OCI-LY3 (cell line): ENCODE results near the gene MAPK12.

Experiments
- H2AFZ ChIP-seq: fragments of 200-600, 300-600 bp; shearing (Covaris generic); 2 replicates; pipeline ENCODE4 v1.6.0; 2014; ENCODE audit warnings: antibody characterized with exemption, low read depth, low read length
- H3K27ac ChIP-seq: fragments of 200-600, 300-600 bp; sonication (generic); 2 replicates; pipeline ENCODE4 v1.5.1; 2014; ENCODE audit warnings: mild to moderate bottlenecking, low read length, moderate library complexity, mixed read lengths
- H3K27me3 ChIP-seq: fragments of 200-600, 300-600 bp; sonication (generic); 2 replicates; pipeline ENCODE4 v1.6.1; 2014; ENCODE audit warnings: low read depth, low read length, mixed read lengths
- H3K36me3 ChIP-seq: fragments of 200-600, 300-600 bp; sonication (generic); replicated peaks from 2 replicates; pipeline ENCODE3; 2014; ENCODE audit warnings: low read depth, low read length, mixed read lengths
- H3K4me1 ChIP-seq: fragments of 300-600, 200-600 bp; sonication (generic); 2 replicates; pipeline ENCODE4 v1.6.1; 2014; ENCODE audit warnings: low read length, mixed read lengths
- H3K4me2 ChIP-seq: fragments of 200-600, 300-600 bp; sonication (generic); 2 replicates; pipeline ENCODE4 v1.6.1; 2014; ENCODE audit warnings: low read length, mixed read lengths
- H3K4me3 ChIP-seq: fragments of 300-600, 200-600 bp; sonication (generic); 2 replicates; pipeline ENCODE4 v1.5.1; 2014; ENCODE audit warnings: antibody characterized with exemption, mild to moderate bottlenecking, low read length, moderate library complexity
- H3K79me2 ChIP-seq: fragments of 300-600, 200-600 bp; shearing (Covaris generic); 2 replicates; pipeline ENCODE4 v1.6.1; 2014; ENCODE audit warnings: mild to moderate bottlenecking, low read length, mixed read lengths
- H3K9ac ChIP-seq: fragments of 300-600, 200-600 bp; shearing (Covaris generic); 2 replicates; pipeline ENCODE4 v1.6.0; 2014; ENCODE audit warnings: mild to moderate bottlenecking, low read length, moderate library complexity
- H3K9me3 ChIP-seq: fragments of 200-600, 300-600 bp; shearing (Covaris generic); 2 replicates; pipeline ENCODE4 v1.6.1; 2014; ENCODE audit warnings: low read length, mixed read lengths; ENCODE audit not compliant: insufficient read depth
- H4K20me1 ChIP-seq: fragments of 200-600, 300-600 bp; sonication (generic); 2 replicates; pipeline ENCODE4 v1.6.1; 2016; ENCODE audit warnings: low read length, mixed read lengths; ENCODE audit not compliant: insufficient read depth
- CTCF ChIP-seq: fragments of 200-600, 300-600 bp; sonication (generic); IDR thresholded peaks from 2 replicates; pipeline ENCODE4 v1.5.1; 2014; ENCODE audit warnings: antibody characterized with exemption, low read length, low read depth
- EZH2phosphoT487 ChIP-seq: fragments of 200-600 bp; shearing (Covaris generic); IDR thresholded peaks from 2 replicates; pipeline ENCODE4 v1.6.1; 2018; ENCODE audit warnings: antibody characterized with exemption, mixed run types, low read depth

The MAPK12 gene

GRCh38 chr22:50261615-50262459 lies at the start of gene MAPK12:
Gene MAPK12 (minus strand): TSS chr22:50261683. CDS start chr22:50261509, 174 bp downstream.
- H3K79me2 ChIP-seq = peaks cover 18% of the 10 kb centered on the region
- no peak within 1 kb of the TSS for H2AFZ ChIP-seq
- peak within 1 kb of the TSS; percentile 91 for H3K9ac ChIP-seq
- H3K4me3 ChIP-seq = peak within 1 kb of the TSS; percentile 97
- no peaks in the 10 kb centered on the region for H3K27me3 ChIP-seq
- H4K20me1 ChIP-seq = no peaks in the 10 kb centered on the region
- no peak for TF ChIP-seq EZH2phosphoT487
- no peak for TF ChIP-seq CTCF
- H3K4me1 ChIP-seq = peaks cover 21% of the 10 kb centered on the region
- H3K9me3 ChIP-seq = no peaks in the 10 kb centered on the region
- peak within 1 kb of the TSS; percentile 55 for H3K27ac ChIP-seq
- no peaks in the 10 kb centered on the region for H3K36me3 ChIP-seq
- H3K4me2 ChIP-seq = peak within 1 kb of the TSS; percentile 92

- no peaks in the 10 kb centered on the region for H3K9me3 ChIP-seq
- TF ChIP-seq EZH2phosphoT487 (no peak), CTCF (no peak)
- H3K27me3 ChIP-seq = no peaks in the 10 kb centered on the region
- H3K4me2 ChIP-seq = no peak overlapping the region
- no peak overlapping the region for H3K4me3 ChIP-seq
- no peak overlapping the region for H3K27ac ChIP-seq
- H2AFZ ChIP-seq = no peak overlapping the region
- peaks cover 12% of the 10 kb centered on the region for H3K79me2 ChIP-seq
- H3K4me1 ChIP-seq = peaks cover 21% of the 10 kb centered on the region
- H3K9ac ChIP-seq = no peak overlapping the region
- H3K36me3 ChIP-seq = no peaks in the 10 kb centered on the region
- H4K20me1 ChIP-seq = no peaks in the 10 kb centered on the region
Measured at GRCh38 chr22:50310949-50311444, 49.5 kb upstream of the MAPK12 start.

- Histone ChIP-seq H3K27me3 (no peaks in the 10 kb centered on the region), H4K20me1 (no peaks in the 10 kb centered on the region), H3K4me1 (peaks cover 22% of the 10 kb centered on the region), H3K36me3 (no peaks in the 10 kb centered on the region), H3K27ac (no peak overlapping the region), H3K4me3 (no peak overlapping the region), H3K79me2 (peaks cover 21% of the 10 kb centered on the region), H3K9ac (no peak overlapping the region), H3K9me3 (no peaks in the 10 kb centered on the region), H2AFZ (no peak overlapping the region), H3K4me2 (no peak overlapping the region)
- TF ChIP-seq CTCF (no peak), EZH2phosphoT487 (no peak)
Measured at GRCh38 chr22:50310031-50310722, 48.7 kb upstream of the MAPK12 start.

- Histone ChIP-seq H3K4me1 (peaks cover 22% of the 10 kb centered on the region), H3K9me3 (no peaks in the 10 kb centered on the region), H3K4me2 (no peak overlapping the region), H3K27me3 (no peaks in the 10 kb centered on the region), H3K4me3 (no peak overlapping the region), H2AFZ (no peak overlapping the region), H3K27ac (no peak overlapping the region), H4K20me1 (no peaks in the 10 kb centered on the region), H3K36me3 (no peaks in the 10 kb centered on the region), H3K79me2 (peaks cover 26% of the 10 kb centered on the region), H3K9ac (no peak overlapping the region)
- TF ChIP-seq CTCF (no peak), EZH2phosphoT487 (no peak)
Measured at GRCh38 chr22:50309601-50309991, 48.1 kb upstream of the MAPK12 start.
